Stimulated activated CD8-positive, alpha-beta memory T cell treated with anti-CD3 and anti-CD28 coated beads, Interleukin-15, amount 100 ng/mL, for 24 hours (primary cell): ENCODE measurements around the gene TMEM266.
A peak's percentile ranks its signal among the peaks of the same experiment; 100 is the strongest.

Experiments used
- DNase-seq: peaks from one replicate; pipeline ENCODE4 v3.0.0-alpha.2; 2020; ENCODE audit warnings: low read depth

Gene TMEM266

DNA sequence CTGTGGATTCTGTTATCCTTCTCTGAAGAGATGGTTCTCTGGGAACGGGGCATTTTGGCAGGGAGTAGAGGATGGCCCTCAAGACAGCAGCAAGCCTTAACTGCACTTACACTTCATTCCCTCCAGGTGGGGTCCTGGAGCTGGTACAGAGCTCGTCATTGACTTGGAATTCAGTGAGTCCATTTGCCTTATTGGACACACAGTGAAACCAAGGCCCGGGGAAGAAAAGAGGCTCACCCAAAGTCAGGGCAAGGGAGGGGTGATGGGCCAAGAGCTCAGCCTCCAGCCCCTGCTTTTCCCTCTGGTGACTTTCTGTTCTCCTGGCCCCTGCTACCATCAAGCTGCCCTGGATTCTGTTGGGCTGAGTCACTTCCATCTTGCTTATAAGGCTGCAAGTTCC, 125.9 kb downstream of the TMEM266 start:
- DNase-seq: no peak

- DNase-seq: no peak
Measured at GRCh38 chr15:76187163-76187562, 127.4 kb downstream of the TMEM266 start.

DNA sequence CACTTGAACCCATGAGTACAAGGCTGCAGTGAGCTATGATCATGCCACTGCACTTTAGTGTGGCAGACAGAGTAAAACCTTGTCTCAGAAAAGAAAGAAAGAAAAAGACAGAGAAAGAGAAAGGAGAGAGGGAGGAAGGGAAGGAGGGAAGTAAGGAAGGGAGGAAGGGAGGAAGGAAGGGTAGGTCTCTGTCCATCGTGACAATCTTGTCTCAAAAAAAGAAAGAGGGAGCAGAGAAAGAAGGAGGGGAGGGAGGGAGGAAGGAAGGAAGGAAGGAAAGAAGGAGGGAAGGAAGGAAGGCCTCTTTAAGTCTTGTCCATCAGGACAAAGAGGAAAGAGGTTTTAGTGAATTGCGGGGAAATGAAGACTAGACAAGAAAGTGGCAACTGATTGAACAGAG, 129.3 kb downstream of the TMEM266 start:
- DNase-seq: no peak

- no peak for DNase-seq
Measured at GRCh38 chr15:76190070-76190564, 130.3 kb downstream of the TMEM266 start.

- peak; percentile 41 for DNase-seq
Measured at GRCh38 chr15:76190751-76191538, 131.2 kb downstream of the TMEM266 start.

DNA sequence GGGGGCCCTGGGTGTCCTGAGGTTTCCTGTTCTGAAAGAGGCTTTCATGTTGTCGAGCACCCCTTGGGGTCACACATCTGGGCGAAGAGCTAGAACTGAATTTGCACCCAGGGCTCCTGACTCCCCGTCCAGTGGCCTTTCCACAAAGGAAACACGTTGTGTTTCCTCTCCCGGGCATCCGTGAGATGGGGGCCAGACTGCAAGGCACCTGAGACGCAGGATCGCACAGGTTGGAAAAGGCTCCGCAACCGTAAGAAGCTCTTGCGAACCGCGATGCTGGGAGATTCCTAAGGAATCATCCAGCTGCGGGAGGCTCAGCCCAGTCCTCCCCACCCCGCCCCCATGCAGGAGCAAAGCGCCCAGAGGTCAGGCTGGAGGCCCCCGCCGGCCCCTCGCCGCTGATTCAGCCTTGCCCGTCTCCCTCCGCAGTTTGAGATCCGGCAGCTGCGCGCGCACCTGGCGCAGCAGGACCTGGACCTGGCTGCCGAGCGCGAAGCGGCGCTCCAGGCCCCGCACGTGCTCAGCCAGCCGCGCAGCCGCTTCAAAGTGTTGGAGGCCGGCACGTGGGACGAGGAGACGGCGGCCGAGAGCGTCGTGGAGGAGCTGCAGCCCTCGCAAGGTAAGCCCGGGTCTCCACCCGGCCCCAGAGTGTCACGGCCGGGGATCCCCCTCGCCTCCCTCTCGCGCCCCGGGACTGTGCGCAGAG, 131.9 kb downstream of the TMEM266 start:
- no peak for DNase-seq

- no peak for DNase-seq
Measured at GRCh38 chr15:76192715-76193114, 132.9 kb downstream of the TMEM266 start.

- DNase-seq: no peak
Measured at GRCh38 chr15:76193934-76194333, 134.1 kb downstream of the TMEM266 start.

DNA sequence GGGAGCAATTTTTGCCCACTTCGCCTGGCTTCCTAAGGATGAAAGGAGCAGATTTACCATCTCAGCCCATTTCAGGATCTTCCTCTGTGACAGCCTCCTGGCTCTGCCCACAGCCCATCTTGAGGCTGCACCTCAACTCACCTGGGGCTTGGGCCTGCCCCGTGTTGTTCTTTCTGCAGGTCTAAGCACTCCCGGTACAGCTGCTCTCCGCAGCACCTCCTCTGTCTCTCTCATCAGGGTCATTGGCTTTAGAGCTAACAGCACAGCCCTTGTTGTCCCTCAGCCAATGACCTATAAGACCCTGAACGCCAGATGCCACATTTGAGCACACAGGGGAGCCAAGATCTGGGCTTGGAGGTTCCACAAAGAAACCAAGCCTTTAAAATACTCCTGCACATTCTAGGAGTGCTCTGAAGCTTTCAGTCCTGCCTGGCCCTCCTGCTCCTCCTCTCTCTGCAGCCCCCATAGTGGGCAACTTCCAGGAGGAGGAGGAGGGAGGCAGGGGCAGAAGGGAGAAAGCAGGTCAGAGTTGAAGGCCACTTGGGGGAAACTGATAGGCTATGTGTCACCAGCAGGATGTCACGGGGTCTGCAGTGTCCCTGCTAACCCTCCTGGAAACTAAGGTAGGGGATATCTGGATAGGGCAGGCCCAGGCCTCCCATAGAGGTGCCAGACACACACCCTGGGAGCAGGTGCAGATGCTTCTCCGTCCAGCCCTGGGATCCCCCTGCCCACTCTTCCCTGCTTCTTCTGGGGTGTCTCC, 135.9 kb downstream of the TMEM266 start:
- no peak for DNase-seq

GRCh38 chr15:76196269-76197231, 136.8 kb downstream of the TMEM266 start:
- no peak for DNase-seq

DNA sequence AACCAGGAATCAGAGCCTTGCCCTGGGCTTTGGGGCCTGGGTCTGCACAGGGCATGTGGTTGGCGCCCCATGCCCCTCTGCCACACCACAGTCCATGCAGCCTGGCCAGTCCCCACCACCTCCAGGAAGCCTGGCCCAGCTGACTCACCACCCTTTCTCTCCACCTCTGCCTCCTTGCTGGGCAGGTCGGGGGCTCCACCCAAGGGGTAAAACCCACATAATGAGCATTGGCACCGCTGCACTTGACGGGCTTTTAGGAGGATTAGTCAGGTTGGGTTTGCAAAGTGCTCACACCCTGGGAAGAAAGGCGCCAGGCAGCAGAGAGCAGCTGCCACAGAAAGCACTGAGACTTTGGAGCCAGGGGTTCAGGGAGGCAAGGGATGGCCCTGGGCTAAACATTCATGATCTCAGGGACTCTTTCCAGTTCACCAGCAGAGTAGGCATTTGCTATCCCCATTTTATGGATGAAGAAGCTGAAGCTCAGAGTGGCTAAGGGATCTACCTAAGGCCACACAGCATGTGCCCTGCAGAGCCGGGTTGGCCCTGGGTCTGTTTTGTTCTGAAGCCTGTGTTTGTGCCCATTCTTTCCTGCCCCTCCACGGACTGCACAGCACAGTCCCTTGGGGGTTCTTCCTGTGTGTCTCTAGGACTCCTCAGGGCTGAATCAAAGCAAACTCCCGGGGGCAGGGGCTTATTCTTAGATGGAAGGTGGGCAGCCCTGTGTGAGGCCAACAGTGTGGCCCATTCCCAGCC, 138.1 kb downstream of the TMEM266 start:
- no peak for DNase-seq

- no peak for DNase-seq
Measured at GRCh38 chr15:76198456-76199105, 138.8 kb downstream of the TMEM266 start.

DNA sequence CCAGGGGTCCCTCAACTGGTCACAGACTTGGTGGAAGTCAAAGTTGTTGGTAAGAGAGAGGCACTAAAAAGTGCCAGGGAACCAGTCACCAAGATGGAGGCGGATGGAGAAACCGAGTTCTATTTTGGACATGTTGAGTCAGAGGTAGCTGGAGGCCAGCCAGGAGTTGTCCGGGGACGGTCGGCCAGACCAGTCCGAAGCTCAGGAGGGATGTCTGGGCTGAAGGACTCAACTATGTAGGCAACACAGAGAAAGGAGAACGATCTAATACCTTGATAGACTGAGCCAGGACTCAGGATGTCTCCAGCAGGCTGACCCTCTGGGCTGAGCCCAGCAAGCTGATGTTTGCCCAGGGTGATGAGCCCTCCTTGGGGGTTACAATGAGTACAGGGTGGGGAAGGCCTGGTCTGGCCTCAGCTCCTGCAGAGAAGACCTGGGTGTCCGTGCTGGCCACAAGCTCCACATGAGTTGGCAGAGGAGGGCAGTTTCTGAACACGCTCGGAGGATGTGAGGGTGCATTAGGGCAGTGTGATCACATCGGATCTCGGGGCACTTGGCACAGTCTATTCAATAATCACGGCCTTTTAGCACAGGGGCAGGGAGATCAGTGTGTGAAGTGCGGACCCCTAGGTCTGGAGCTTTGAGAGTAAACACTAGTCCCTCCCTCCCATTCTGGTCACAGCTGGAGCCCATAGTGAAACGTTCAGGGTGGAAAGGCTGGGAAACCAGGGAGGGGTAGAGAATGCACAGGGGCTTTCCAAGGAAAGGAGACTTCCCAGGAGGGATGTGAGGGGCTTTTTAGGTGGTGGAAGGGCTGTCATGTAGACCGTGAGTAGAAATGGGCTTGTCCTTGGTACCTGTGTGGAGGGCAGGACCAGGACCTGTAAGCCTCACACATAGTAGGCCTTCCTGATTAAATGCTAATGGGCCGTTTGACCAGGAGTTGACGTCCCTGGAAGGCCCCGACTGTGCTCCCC, 139.6 kb downstream of the TMEM266 start:
- no peak for DNase-seq

- DNase-seq: no peak
Measured at GRCh38 chr15:76200083-76200465, 140.3 kb downstream of the TMEM266 start.

GRCh38 chr15:76200641-76201105, 140.9 kb downstream of the TMEM266 start:
- no peak for DNase-seq

DNA sequence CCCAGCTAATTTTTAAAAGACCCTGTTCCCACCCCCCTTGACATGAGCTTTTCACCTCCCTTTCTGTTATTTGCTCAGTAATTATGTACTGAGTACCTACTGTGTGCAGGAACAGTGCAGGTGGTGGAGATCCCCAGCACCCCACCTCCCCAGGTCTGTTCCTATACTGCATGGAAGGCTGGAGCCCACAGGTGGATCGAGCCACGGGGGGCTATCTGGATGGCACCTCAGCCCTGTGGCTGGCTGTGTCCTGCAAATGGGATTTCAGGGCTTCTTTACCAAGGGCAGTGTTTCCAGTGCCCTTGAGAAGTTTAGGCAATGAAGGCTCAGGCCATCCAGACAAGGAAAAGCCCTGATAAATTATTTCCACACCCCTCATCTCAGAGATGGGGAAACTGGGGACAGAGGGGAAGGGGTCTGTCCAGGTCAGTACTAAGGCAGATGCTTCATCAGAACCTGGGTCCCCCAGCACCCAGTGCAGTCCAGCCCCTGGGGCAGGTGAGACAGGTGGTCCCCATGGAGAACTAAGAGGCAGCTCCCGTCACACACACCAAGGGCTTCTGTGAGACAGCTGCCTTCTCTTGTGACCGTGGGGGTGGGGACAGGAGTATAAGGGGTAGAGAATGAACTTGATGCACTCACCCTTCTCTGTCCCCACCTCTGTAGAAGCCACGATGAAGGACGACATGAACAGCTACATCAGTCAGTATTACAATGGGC, 141.9 kb downstream of the TMEM266 start:
- no peak for DNase-seq

GRCh38 chr15:76203346-76204108, 143.7 kb downstream of the TMEM266 start:
- no peak for DNase-seq
